HEK293T (cell line): ENCODE measurements around the gene BUB1B.

Source experiments
- ARNT ChIP-seq: fragments of 450-650 bp; IDR thresholded peaks from 2 replicates; pipeline ENCODE4 v1.6.1; 2017; ENCODE audit warnings: mild to moderate bottlenecking
- FOXM1 ChIP-seq: fragments of 450-650 bp; IDR thresholded peaks from 2 replicates; pipeline ENCODE4 v1.6.1; 2017; ENCODE audit warnings: mild to moderate bottlenecking, borderline replicate concordance
- TARDBP ChIP-seq: fragments of 450-650 bp; IDR thresholded peaks from 2 replicates; pipeline ENCODE4 v1.6.1; 2016
- TF ChIP-seq, protein P1 (sequence below): fragments of 450-650 bp; IDR thresholded peaks from 2 replicates; pipeline ENCODE4 v1.6.1; 2016

DNA sequence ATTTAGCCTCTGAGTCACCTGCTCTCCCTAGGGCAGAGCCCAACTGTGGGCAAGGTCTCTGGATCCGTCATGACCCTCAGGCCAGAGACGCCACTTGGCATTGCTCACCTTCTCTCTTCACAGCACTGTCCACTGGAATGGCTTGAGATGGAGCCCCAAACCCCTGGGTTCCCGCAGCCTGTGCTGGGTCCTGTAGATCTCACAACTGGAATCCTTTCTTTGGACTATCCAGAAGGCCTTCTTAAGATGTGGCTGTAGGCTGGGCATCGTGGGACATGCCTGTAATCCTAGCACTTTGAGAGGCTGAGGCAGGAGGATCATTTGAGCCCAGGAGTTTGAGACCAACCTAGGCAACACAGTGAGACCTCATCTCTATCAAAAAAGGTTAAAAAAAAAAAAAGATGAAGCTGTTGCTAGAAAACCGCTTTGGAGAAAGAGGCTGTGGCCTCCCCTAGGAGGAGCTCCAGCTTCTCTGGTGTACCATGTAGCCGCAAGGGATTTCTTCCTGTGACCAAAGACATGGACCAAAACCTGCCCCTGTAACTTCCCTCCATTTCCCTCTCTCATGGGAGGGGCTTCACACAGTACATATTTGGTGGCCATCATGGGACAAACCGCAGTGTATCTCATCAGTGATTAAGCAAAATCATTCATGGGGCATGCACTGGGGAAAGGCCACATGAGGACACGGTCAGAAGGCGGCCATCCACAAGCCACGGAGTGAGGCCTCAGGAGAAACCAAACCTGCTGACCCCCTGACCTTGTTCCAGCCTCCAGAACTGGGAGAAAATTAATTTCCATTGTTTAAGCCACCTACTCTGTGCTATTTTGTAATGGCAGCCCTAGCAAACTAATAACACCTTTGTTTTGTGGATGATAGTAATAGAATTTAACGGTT lies 23.3 kb upstream of the BUB1B start:
- no peak for TF ChIP-seq TARDBP
- TF ChIP-seq ARNT: no peak
- TF ChIP-seq FOXM1: no peak
- TF ChIP-seq, protein P1, sequence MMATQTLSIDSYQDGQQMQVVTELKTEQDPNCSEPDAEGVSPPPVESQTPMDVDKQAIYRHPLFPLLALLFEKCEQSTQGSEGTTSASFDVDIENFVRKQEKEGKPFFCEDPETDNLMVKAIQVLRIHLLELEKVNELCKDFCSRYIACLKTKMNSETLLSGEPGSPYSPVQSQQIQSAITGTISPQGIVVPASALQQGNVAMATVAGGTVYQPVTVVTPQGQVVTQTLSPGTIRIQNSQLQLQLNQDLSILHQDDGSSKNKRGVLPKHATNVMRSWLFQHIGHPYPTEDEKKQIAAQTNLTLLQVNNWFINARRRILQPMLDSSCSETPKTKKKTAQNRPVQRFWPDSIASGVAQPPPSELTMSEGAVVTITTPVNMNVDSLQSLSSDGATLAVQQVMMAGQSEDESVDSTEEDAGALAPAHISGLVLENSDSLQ: no peak
